Fibroblast of peridontal ligament (primary cell): ENCODE measurements around the gene UBE2G2.

Experiments
- DNase-seq: peaks from one replicate; pipeline ENCODE4 v3.0.0-alpha.2; 2010; ENCODE audit errors: extremely low read depth

UBE2G2 gene

DNA sequence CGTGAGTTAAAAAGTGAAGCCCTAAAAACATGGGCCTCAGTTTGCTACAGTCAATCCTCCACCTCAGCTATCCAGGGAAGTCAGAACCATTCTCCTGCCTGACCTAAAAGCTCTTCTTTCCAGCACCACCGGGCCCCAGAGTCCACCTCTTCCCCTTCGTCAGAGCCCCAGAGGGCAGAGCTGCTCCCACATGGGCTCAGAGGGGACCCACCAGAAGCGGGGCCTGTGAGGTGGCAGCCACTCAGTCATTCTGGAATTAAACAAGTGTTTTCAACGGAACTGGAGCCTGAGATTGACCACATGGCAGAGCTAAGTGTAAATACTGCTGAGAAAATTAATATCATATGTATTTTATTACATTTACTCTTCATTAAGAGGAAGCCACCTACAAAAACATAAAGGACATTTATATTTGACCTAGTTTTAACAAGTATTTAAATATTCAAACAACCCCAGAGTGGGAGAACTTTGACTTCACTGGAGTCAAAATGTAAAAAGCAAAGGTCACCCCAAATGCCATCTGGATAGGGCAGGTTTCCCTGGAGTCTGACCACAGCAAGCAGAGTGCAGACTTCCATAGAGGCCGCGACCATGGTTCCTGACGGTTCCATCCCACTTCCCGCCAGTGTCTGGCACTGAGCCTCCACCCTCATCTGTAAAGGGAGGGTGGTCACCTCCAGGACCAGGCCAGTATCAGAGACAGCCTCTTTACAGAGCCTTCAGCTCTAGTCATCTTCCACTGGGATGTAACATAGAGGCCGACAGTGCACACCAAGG lies 14.4 kb upstream of the UBE2G2 start:
- DNase-seq, result no peak

- no peak for DNase-seq
These were observed 13.6 kb upstream of the UBE2G2 start for GRCh38 chr21:44815225-44815624.

GRCh38 chr21:44814498-44815023 lies 12.9 kb upstream of the UBE2G2 start:
- DNase-seq, result peak; percentile 41

- no peak for DNase-seq
These were observed 12.1 kb upstream of the UBE2G2 start for GRCh38 chr21:44813727-44814126.

DNA sequence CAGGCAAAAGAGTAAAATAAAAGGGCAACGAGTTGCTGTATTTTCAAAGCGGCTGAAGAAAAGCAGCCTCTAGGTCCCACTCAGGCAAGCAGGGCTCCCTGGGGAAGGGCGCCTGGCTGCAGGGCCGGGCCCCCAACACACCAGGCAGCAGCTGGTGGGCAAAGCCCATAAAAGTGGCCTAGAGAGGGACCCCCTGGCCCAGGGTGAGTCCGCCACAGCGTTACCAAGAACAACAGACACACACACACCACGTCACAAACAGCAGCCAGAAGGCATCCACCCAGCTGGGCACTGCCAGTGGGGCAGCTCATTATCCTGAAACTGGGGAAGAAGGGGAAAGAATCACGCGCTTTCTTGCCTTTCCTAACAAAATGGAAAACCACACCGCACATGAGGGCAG lies 11.5 kb upstream of the UBE2G2 start:
- DNase-seq, result no peak

- DNase-seq, result no peak
These were observed 11.0 kb upstream of the UBE2G2 start for GRCh38 chr21:44812640-44813039.

GRCh38 chr21:44810779-44811178 lies 9.2 kb upstream of the UBE2G2 start:
- no peak for DNase-seq

GRCh38 chr21:44805859-44806258 lies 4.2 kb upstream of the UBE2G2 start:
- DNase-seq, result no peak

DNA sequence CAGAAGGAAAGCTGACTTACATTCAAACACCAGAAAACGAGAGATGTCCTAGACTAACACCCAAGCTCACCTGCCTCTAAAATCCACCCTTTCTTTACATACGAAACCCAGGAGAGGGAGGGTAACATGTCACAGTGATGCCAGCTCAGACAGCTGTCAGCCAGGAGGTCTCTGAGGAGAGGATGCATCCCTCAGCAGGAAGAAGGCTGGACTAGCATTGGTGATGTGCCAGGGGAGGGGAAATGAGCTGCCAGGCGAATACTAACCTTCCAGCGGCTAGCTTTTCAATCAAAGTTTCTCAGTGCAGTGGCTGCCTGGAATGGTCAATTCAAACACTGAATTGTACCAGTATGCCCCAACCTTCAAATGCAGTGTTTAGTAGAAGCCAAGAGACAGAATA lies 3.6 kb upstream of the UBE2G2 start:
- no peak for DNase-seq

GRCh38 chr21:44804762-44805161 lies 3.1 kb upstream of the UBE2G2 start:
- no peak for DNase-seq

- DNase-seq, result no peak
These were observed 2.0 kb upstream of the UBE2G2 start for GRCh38 chr21:44803651-44804050.

DNA sequence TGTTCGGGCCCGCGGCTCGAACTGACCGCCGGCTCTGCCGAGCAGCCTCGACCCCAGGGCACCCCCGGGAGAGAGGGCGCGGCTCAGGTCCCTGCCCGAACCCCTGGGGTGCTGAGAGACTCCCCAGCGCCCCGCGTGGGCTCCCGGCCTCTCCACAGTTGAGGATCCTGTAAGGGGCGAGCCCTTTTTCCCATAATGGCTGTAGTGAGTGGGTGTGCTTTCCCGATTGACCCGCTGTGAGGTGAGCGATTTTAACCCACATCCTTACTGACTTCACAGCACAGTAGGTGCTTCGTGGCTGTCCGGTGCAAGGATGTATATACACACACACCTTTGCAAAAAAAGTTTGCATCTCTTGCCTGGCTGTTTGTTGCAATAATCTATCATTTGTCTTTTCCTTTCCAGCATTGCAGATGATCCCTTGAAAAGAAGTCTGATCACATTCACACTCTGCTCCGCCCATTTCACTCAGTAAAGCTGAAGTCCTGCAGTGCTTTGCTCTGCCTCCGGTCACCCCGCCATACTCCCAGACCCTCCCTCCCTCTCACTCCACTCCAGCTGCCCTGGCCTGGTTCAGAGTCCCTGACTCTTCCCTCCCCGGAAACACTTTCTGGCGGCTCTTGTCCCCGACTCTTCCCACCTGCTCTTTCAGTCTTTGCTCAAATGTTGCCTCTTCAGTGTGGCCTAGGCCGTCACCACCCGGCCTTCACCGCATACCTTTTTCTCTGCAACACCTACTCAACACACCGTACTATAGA lies 955 bp upstream of the UBE2G2 start:
- no peak for DNase-seq

DNA sequence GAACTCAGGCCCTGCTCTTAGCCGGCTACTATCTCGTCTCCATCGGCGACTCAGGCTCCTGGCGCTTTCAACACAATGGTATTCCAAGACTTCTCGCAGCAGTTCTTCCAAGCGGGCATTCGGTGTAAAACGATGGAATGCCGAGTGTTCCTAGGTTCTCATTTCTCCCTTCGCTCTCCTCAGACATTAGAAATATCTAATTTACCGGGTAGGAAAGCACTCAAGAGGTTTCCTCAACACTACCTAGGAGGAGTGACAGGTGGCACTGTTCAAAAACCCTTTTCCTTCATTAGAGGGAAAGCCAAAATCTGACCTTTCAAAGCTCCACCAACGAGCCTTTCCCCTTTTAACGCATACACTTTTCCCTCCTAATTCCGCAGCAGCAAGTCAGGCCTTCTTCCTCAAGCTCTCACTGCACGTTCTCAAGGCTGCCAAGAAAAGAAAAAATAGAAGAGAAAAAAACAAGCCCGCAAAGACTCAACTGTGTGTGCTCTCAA lies 601 bp downstream of the UBE2G2 start:
- DNase-seq, result no peak

DNA sequence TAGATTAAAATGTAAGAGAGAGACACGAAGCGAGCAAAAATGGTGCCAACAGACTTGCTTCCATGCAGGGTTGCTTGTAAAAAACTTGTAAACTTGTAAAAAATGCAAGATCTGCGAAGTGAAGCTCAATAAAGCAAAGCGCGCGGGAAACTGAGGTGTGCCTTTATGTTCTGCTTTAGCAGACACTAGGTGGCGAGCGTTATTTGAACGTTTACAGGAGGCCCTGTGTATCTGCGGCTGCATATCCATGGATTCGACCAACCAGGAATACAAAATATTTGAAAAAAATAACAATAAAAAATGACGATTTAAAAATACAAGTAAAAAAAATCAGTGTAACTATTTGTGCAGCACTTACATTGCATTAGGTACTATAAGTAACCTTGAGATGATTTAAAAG lies 1.5 kb downstream of the UBE2G2 start:
- peak; percentile 63 for DNase-seq

DNA sequence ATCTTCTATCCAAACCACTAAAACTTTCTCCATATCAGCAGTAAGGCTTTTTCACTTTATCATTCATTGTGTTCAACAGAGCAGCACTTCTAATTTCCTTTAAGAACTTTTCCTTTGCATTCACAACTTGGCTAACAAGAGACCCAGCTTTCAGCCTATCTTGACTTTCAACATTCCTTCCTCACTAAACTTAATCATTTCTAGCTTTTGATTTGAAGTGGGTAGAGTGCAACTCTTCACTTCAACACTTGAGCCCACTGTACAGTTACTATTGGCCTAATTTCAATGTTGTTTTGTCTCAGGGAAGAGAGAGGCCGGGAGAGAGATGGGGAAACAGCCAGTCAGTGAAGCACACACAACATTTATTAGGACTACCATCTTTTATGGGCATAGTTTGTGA lies 2.0 kb downstream of the UBE2G2 start:
- no peak for DNase-seq

GRCh38 chr21:44797775-44798174 lies 3.8 kb downstream of the UBE2G2 start:
- no peak for DNase-seq

GRCh38 chr21:44795342-44795741 lies 6.3 kb downstream of the UBE2G2 start:
- no peak for DNase-seq

DNA sequence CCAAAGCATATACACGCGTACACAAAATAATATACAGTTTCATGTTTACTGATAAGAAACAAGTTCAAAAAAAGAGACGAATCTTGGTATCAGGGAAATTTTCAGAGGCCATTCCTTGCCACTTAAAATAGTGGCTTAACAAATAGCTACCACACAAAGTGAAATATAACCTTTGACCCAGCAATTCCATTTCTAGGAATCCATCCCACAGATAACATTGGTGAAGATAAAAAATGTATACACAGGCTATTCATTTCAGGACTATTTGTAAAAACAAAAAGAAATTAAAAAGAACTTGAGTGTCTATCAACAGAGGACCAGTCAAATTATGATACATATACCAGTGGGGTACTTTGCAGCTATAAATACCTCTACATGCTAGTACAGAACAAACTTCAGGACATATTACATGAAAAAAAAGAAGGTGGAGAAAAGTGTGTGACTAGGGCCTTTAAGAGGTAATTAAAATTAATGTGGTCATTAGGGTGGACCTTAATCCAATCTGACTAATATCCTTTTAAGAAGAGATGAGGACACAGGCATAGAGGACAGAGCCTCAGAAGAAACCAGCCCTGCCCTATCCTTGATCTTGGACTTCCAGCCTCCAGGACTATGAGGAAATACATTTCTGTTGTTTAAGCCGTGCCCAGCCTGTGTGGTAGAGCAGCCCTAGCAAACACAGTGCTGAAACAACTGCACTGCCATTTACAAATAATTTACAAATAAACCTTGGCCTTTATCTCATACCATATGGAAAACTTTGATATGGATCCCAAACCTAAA lies 7.8 kb downstream of the UBE2G2 start:
- DNase-seq, result no peak

DNA sequence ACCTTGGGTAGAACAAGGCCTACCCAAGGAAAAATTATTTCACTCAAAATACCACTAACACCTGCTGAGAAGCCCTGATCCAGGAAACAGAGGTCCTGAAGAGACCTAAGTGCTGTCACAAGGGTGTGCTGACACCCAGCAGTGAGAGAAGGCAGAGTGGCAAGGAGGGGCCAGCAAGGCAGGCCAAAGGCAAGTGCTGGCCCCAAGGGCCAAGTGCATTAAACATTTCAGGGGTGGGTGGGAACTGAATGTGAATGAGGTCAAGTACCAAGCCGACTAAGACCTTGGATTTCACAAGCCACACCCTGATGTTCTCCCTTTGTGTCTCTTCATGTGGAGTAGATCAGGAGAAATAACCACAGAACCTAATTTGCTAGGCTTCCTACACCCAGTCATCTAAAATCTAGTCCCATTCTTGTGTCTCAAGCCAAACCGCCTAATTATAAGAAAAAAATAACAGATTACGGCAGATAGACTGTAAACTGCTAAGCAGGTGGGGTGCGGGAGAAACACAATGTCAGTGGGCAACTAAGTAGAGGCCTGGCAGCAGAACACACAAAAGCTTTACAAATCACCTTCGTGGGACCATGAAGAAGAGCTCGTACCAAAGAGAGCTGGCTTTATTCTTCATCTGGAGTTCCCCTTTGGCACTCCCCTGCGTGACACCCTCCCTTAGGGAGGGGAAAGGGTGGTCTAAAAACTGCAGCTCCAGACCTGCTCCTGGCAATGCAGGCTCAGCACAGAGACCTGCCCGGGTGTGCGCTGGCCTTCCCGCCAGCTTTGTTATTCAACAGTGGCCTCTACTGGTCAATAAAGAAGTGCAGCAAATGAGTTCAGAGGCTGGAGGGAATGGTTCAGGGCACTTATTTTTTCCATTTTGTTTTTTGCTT lies 8.7 kb downstream of the UBE2G2 start:
- DNase-seq, result peak; percentile 66

DNA sequence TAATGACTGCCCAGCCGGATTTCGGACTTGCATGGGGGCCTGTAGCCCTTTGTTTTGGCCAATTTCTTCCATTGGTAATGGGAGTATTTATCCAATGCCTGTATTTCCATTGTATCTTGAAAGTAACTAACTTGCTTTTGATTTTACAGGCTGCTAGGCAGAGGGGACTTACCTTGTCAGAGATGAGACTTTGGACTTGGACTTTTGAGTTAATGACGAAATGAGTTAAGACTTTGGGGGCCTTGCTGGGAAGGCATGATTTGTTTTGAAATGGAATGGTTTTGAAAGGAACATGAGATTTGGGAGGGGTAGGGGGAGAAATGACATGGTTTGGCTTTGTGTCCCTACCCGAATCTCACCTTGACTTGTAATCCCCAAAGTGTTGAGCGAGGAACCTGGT lies 9.6 kb downstream of the UBE2G2 start:
- no peak for DNase-seq

DNA sequence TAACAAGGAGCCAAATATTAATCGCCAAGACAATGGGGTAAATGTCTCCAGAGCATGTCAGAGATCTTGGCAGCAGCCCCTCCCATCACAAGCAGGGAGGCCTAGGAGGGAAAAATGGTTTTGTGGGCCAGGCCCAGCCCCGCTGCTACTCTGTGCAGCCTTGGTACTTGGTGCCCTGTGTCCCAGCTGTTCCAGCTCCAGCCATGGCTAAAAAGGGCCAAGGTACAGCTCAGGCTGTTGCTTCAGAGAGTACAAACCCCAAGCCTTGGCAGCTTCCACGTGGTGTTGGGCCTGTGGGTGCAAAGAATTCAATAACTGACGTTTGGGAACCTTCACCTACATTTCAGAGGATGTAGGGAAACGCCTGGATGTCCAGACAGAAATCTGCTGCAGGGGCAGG lies 10.4 kb downstream of the UBE2G2 start:
- no peak for DNase-seq
